ENCODE results near the gene MOB3B.
A peak's percentile ranks its signal among the peaks of the same experiment; 100 is the strongest.

The MOB3B gene

GRCh38 chr9:27530915-27531755 lies 1.5 kb upstream of the MOB3B start:
- Histone ChIP-seq H3K4me3 (ENCODE audit: low read depth, low read length) (no peak overlapping the region), H3K27ac (no peak overlapping the region), H3K9me3 (ENCODE audit: severe bottlenecking) (no peaks in the 10 kb centered on the region), H3K36me3 (no peaks in the 10 kb centered on the region), H3K27me3 (ENCODE audit: insufficient read depth, low read depth, severe bottlenecking) (no peaks in the 10 kb centered on the region)
- no peak for DNase-seq
- TF ChIP-seq CTCF (IDR thresholded peaks at IDR 0.05; ENCODE audit: low read depth, low read length), result no peak

GRCh38 chr9:27528886-27529315 lies 713 bp downstream of the MOB3B start:
- no peak overlapping the region for H3K27ac ChIP-seq
- peak overlapping the region; percentile 71 for H3K4me3 ChIP-seq (ENCODE audit: low read depth, low read length)
- H3K36me3 ChIP-seq, result no peaks in the 10 kb centered on the region
- no peaks in the 10 kb centered on the region for H3K27me3 ChIP-seq (ENCODE audit: insufficient read depth, low read depth, severe bottlenecking)
- no peaks in the 10 kb centered on the region for H3K9me3 ChIP-seq (ENCODE audit: severe bottlenecking)
- TF ChIP-seq CTCF (IDR thresholded peaks at IDR 0.05; ENCODE audit: low read depth, low read length), result no peak
- peak; percentile 30 for DNase-seq

- peak; percentile 21 for DNase-seq
- no peak overlapping the region for H3K27ac ChIP-seq
- peak overlapping the region; percentile 71 for H3K4me3 ChIP-seq (ENCODE audit: low read depth, low read length)
- no peaks in the 10 kb centered on the region for H3K36me3 ChIP-seq
- no peaks in the 10 kb centered on the region for H3K9me3 ChIP-seq (ENCODE audit: severe bottlenecking)
- no peaks in the 10 kb centered on the region for H3K27me3 ChIP-seq (ENCODE audit: insufficient read depth, low read depth, severe bottlenecking)
- no peak for TF ChIP-seq CTCF (IDR thresholded peaks at IDR 0.05; ENCODE audit: low read depth, low read length)
These were observed 1.3 kb downstream of the MOB3B start for GRCh38 chr9:27528076-27528885.

- H3K9me3 ChIP-seq (ENCODE audit: severe bottlenecking), result no peaks in the 10 kb centered on the region
- H3K4me3 ChIP-seq (ENCODE audit: low read depth, low read length), result no peak overlapping the region
- H3K36me3 ChIP-seq, result no peaks in the 10 kb centered on the region
- no peak for TF ChIP-seq CTCF (IDR thresholded peaks at IDR 0.05; ENCODE audit: low read depth, low read length)
- H3K27ac ChIP-seq, result no peak overlapping the region
- H3K27me3 ChIP-seq (ENCODE audit: insufficient read depth, low read depth, severe bottlenecking), result no peaks in the 10 kb centered on the region
- no peak for DNase-seq
These were observed 1.9 kb downstream of the MOB3B start for GRCh38 chr9:27527702-27528075.

- DNase-seq, result no peak
- no peaks in the 10 kb centered on the region for H3K9me3 ChIP-seq (ENCODE audit: severe bottlenecking)
- no peak within 1 kb of the TSS for H3K27ac ChIP-seq
- no peak for TF ChIP-seq CTCF (IDR thresholded peaks at IDR 0.05; ENCODE audit: low read depth, low read length)
- H3K27me3 ChIP-seq (ENCODE audit: insufficient read depth, low read depth, severe bottlenecking), result no peaks in the 10 kb centered on the region
- H3K36me3 ChIP-seq, result no peaks in the 10 kb centered on the region
- no peak within 1 kb of the TSS for H3K4me3 ChIP-seq (ENCODE audit: low read depth, low read length)
These were observed 5.4 kb downstream of the MOB3B start, which contains the start of gene IFNK for GRCh38 chr9:27524236-27524635. Gene IFNK (plus strand): TSS chr9:27524290. CDS start chr9:27524337, 47 bp downstream.

Measured in WERI-Rb-1 (cell line).